Thyroid gland (tissue), 4 donors: ENCODE measurements around the gene RPS2.

ENCODE experiments used
- CTCF ChIP-seq, 6 experiments: fragments of 200-600 bp in 3 of 6; fragments of 450-650 bp in 3 of 6; sonication (generic) in 3 of 6; IDR thresholded peaks; one replicate each; pipeline ENCODE4 v1.5.1; 2016 to 2019; ENCODE audit warnings: antibody characterized with exemption in 6 of 6, mild to moderate bottlenecking in 2 of 6, inconsistent platforms in 1 of 6, moderate library complexity in 1 of 6
- POLR2A ChIP-seq, 2 donors: fragments of 450-650 bp; IDR thresholded peaks; one replicate each; pipeline ENCODE4 v1.6.1; 2017; ENCODE audit warnings: antibody characterized with exemption in 2 of 2, mild to moderate bottlenecking in 2 of 2, moderate library complexity in 1 of 2

- TF ChIP-seq CTCF (IDR thresholded peaks at IDR 0.05) (peak in 2 of 6 experiments; percentile 21 to 28), POLR2A (IDR thresholded peaks at IDR 0.05) (no peak)
These were observed 32.3 kb downstream of the RPS2 start for GRCh38 chr16:1932050-1933028.
